ENCODE results near the gene HDGFL2. TPM values are rescaled to one million over a fixed set of nuclear protein-coding genes. Genes with fewer than 3 reads are reported as not detected.

HDGFL2 gene
- total RNA-seq, 2 experiments from 2014 or later, result 17.2 to 18.0 TPM

DNA sequence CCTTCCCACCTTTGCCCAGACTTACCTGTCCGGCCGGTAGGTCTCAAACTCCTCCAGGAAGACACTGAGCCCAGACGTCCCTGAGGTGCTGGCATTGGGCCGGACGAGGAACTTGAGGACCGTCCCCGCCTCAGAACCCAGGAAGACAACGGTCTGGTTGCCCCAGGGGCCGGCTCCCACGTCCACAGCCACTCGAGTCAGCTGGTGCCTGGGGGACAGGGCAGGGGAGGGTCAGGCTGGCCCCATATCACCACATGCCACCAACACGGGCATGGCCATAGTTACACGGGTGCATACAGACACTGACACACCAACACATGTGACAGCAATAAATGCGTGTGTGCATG, 76.1 kb downstream of the HDGFL2 start:
- no peak for ATAC-seq (ENCODE audit: poor library complexity)
- POLR2A ChIA-PET, result no interaction called here
- no peak overlapping the region for H3K27ac Mint-ChIP-seq
- Histone ChIP-seq H3K27me3 (ENCODE audit: control insufficient read depth in 1 of 2, insufficient read depth in 2 of 2, low read length in 2 of 2) (no peaks in the 10 kb centered on the region), H3K9me3 (ENCODE audit: control insufficient read depth in 1 of 2, insufficient read depth in 1 of 2, low read length in 2 of 2) (peaks cover 0 to 8% of the 10 kb centered on the region in 2 experiments), H3K4me1 (ENCODE audit: insufficient read depth, low read length) (no peaks in the 10 kb centered on the region), H3K27ac (ENCODE audit: low read depth in 1 of 2, low read length in 2 of 2) (no peak overlapping the region), H3K36me3 (ENCODE audit: insufficient read depth, low read length) (no peaks in the 10 kb centered on the region), H3K4me3 (ENCODE audit: low read length) (no peak overlapping the region)
- no peak overlapping the region for H3K4me3 Mint-ChIP-seq
- H3K4me1 Mint-ChIP-seq (ENCODE audit: low read depth), result no peaks in the 10 kb centered on the region
- CTCF ChIA-PET, result no interaction called here
- intact Hi-C loops (cut with DNase I, micrococcal nuclease), result no loop called here
- no peak for DNase-seq
- H3K36me3 Mint-ChIP-seq (ENCODE audit: low read depth), result no peaks in the 10 kb centered on the region
- H3K9me3 Mint-ChIP-seq, result no peaks in the 10 kb centered on the region
- TF ChIP-seq, protein P1, sequence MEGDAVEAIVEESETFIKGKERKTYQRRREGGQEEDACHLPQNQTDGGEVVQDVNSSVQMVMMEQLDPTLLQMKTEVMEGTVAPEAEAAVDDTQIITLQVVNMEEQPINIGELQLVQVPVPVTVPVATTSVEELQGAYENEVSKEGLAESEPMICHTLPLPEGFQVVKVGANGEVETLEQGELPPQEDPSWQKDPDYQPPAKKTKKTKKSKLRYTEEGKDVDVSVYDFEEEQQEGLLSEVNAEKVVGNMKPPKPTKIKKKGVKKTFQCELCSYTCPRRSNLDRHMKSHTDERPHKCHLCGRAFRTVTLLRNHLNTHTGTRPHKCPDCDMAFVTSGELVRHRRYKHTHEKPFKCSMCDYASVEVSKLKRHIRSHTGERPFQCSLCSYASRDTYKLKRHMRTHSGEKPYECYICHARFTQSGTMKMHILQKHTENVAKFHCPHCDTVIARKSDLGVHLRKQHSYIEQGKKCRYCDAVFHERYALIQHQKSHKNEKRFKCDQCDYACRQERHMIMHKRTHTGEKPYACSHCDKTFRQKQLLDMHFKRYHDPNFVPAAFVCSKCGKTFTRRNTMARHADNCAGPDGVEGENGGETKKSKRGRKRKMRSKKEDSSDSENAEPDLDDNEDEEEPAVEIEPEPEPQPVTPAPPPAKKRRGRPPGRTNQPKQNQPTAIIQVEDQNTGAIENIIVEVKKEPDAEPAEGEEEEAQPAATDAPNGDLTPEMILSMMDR (IDR thresholded peaks at IDR 0.05), result no peak
- peaks cover 9% of the 10 kb centered on the region for H3K27me3 Mint-ChIP-seq

DNA sequence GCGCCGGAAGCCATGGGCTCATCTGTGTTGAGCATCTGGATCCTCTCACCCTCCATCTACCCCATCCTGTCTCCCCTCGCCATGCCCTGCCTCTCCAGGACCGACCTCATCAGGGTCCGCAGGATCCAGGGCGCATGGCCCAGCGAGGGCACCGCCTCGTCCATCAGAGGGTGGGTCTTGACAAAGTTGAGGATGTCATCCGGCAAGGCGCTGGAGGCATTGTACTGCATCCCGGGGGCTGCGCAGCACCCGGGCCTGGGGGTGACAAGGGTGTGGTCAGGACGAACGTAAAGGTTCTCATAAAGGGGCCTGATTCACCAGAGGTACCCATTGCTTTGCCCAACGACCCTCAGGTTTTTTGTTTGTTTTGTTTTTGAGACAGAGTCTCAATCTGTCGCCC, 77.9 kb downstream of the HDGFL2 start:
- H3K27ac Mint-ChIP-seq, result no peak overlapping the region
- Histone ChIP-seq H3K27me3 (ENCODE audit: control insufficient read depth in 1 of 2, insufficient read depth in 2 of 2, low read length in 2 of 2) (no peaks in the 10 kb centered on the region), H3K4me1 (ENCODE audit: insufficient read depth, low read length) (no peaks in the 10 kb centered on the region), H3K9me3 (ENCODE audit: control insufficient read depth in 1 of 2, insufficient read depth in 1 of 2, low read length in 2 of 2) (peaks cover 0 to 8% of the 10 kb centered on the region in 2 experiments), H3K27ac (ENCODE audit: low read depth in 1 of 2, low read length in 2 of 2) (no peak overlapping the region), H3K4me3 (ENCODE audit: low read length) (no peak overlapping the region), H3K36me3 (ENCODE audit: insufficient read depth, low read length) (no peaks in the 10 kb centered on the region)
- TF ChIP-seq, protein P1 (IDR thresholded peaks at IDR 0.05), result no peak
- ChIA-PET CTCF (no interaction called here), POLR2A (no interaction called here)
- intact Hi-C loops (cut with DNase I, micrococcal nuclease), result no loop called here
- DNase-seq (no peak), ATAC-seq (ENCODE audit: poor library complexity) (no peak)
- H3K4me3 Mint-ChIP-seq, result no peak overlapping the region
- no peaks in the 10 kb centered on the region for H3K9me3 Mint-ChIP-seq
- H3K4me1 Mint-ChIP-seq (ENCODE audit: low read depth), result no peaks in the 10 kb centered on the region
- H3K27me3 Mint-ChIP-seq, result peaks cover 9% of the 10 kb centered on the region
- H3K36me3 Mint-ChIP-seq (ENCODE audit: low read depth), result no peaks in the 10 kb centered on the region

DNA sequence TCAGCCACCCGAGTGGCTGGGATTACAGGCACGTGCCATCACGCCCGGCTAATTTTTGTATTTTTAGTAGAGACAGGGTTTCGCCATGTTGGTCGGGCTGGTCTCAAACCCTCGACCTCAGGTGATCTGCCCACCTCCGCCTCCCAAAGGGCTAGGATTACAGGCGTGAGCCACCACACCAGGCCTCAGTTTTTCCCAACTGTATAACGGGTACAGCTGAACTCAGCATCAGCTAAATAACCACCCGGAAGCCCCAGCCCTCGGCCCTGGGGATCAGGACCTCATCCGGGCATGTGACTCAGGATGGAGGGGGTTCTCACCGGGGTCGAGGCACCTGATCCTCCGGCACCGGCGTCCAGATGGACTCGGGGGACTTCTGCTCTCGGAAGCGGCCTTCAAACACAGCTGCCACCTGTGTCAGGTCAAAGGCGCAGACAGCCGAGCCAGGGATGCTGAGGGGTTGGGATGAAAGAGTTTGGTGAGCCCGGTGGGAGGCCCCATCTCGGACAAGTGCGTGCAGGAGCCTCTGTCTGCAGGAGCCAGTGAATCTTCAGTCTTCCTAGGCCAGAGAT, 78.5 kb downstream of the HDGFL2 start:
- no peak overlapping the region for H3K4me3 Mint-ChIP-seq
- no peaks in the 10 kb centered on the region for H3K4me1 Mint-ChIP-seq (ENCODE audit: low read depth)
- H3K36me3 ChIP-seq (ENCODE audit: insufficient read depth, low read length), result no peaks in the 10 kb centered on the region
- ATAC-seq (ENCODE audit: poor library complexity) (no peak), DNase-seq (no peak)
- no peak overlapping the region for H3K27ac ChIP-seq (ENCODE audit: low read depth in 1 of 2, low read length in 2 of 2)
- POLR2A ChIA-PET, result no interaction called here
- H3K27me3 Mint-ChIP-seq, result peaks cover 9% of the 10 kb centered on the region
- intact Hi-C loops (cut with DNase I, micrococcal nuclease), result no loop called here
- H3K27me3 ChIP-seq (ENCODE audit: control insufficient read depth in 1 of 2, insufficient read depth in 2 of 2, low read length in 2 of 2), result no peaks in the 10 kb centered on the region
- H3K36me3 Mint-ChIP-seq (ENCODE audit: low read depth), result no peaks in the 10 kb centered on the region
- no peaks in the 10 kb centered on the region for H3K9me3 Mint-ChIP-seq
- H3K4me1 ChIP-seq (ENCODE audit: insufficient read depth, low read length), result no peaks in the 10 kb centered on the region
- TF ChIP-seq, protein P1 (IDR thresholded peaks at IDR 0.05), result no peak
- H3K4me3 ChIP-seq (ENCODE audit: low read length), result no peak overlapping the region
- H3K27ac Mint-ChIP-seq, result no peak overlapping the region
- H3K9me3 ChIP-seq (ENCODE audit: control insufficient read depth in 1 of 2, insufficient read depth in 1 of 2, low read length in 2 of 2), result peaks cover 0 to 8% of the 10 kb centered on the region in 2 experiments
- CTCF ChIA-PET, result no interaction called here

Small RNAs within 50 kb of the gene (microRNA-seq; reads per million reads assigned to microRNA genes)
- not detected for gene MIR4746 (ENCODE audit: borderline microRNAs expressed, borderline replicate concordance)

Other genes starting within 250 kb of the HDGFL2 start
- not detected for gene EBI3, start 242.8 kb upstream of the HDGFL2 start, total RNA-seq
- 10 to 100 TPM; 32.9 to 33.7 TPM for gene YJU2, start 225.2 kb upstream of the HDGFL2 start, total RNA-seq
- under 1 TPM; 0.14 to 0.64 TPM for gene SHD, start 193.0 kb upstream of the HDGFL2 start, total RNA-seq
- 10 to 100 TPM; 17.6 to 20.9 TPM for gene TMIGD2, start 169.9 kb upstream of the HDGFL2 start, total RNA-seq
- gene FSD1, start 167.7 kb upstream of the HDGFL2 start, total RNA-seq, result 1 to 10 TPM in 1 of 2 experiments, under 1 TPM in 1; 0.98 to 1.0 TPM
- gene STAP2, start 133.5 kb upstream of the HDGFL2 start, total RNA-seq, result 1 to 10 TPM; 1.7 to 1.8 TPM
- 10 to 100 TPM; 10.3 to 11.0 TPM for gene MPND, start 128.7 kb upstream of the HDGFL2 start, total RNA-seq
- gene SH3GL1, start 71.8 kb upstream of the HDGFL2 start, total RNA-seq, result 10 to 100 TPM; 39.3 to 40.9 TPM
- 10 to 100 TPM; 27.5 to 27.8 TPM for gene CHAF1A, start 69.7 kb upstream of the HDGFL2 start, total RNA-seq
- gene UBXN6, start 14.5 kb upstream of the HDGFL2 start, total RNA-seq, result 10 to 100 TPM; 54.5 to 58.4 TPM
- gene PLIN4, start 46.2 kb downstream of the HDGFL2 start, total RNA-seq, result not detected
- gene PLIN5, start 62.9 kb downstream of the HDGFL2 start, total RNA-seq, result under 1 TPM; 0.31 to 0.93 TPM
- gene LRG1, start 67.7 kb downstream of the HDGFL2 start, total RNA-seq, result not detected
- gene SEMA6B, start 87.4 kb downstream of the HDGFL2 start, total RNA-seq, result under 1 TPM; 0.14 to 0.17 TPM
- 1 to 10 TPM; 4.4 to 5.1 TPM for gene TNFAIP8L1, start 167.2 kb downstream of the HDGFL2 start, total RNA-seq
- gene MYDGF, start 198.0 kb downstream of the HDGFL2 start, total RNA-seq, result 10 to 100 TPM; 22.0 to 23.0 TPM

Data from CD4-positive, alpha-beta T cell (primary cell).